Hematopoietic multipotent progenitor cell (in vitro differentiated cells): ENCODE results near the gene PSMB7. TPM values are rescaled to one million over a fixed set of nuclear protein-coding genes. Genes with fewer than 3 reads are reported as not detected.
"Not testable (repeated sequence)": the region's sequence is repeated elsewhere in the genome, so short reads cannot be mapped to it uniquely, and the experiment has no call there.

Source experiments
- DNase-seq, 3 donors: peaks; one replicate each; pipeline ENCODE4 v3.0.0-alpha.2; 2011 to 2015; ENCODE audit warnings: low read depth in 2 of 3, low spot score in 2 of 3
- total RNA-seq: library from RNA; depleted of rRNA; stranded (reverse); fragments of >200 nt; gene quantifications from one replicate; pipeline ENCODE4 v1.2.3, GENCODE V29; 2012

The PSMB7 gene
- total RNA-seq, 1 donor, result 143 TPM

DNA sequence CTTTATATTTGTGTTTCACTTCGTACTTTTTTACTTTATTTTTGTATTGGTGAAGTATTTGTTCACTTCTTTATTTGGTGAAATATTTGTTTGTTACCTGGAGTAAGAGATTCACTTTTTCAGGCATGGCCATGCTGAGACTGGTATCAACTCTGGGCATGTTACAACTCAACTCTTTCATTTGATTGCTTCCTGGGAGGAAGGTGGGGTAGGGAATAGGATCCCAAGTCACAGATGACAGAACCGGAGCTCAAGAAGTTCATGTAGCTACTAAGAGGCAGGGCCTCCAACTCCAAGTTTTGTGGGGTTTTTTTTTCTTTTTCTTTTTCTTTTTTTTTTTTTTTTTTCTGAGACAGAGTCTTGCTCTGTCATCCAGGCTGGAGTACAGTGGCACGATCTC is 28.9 kb upstream of the PSMB7 start:
- no peak for DNase-seq

DNA sequence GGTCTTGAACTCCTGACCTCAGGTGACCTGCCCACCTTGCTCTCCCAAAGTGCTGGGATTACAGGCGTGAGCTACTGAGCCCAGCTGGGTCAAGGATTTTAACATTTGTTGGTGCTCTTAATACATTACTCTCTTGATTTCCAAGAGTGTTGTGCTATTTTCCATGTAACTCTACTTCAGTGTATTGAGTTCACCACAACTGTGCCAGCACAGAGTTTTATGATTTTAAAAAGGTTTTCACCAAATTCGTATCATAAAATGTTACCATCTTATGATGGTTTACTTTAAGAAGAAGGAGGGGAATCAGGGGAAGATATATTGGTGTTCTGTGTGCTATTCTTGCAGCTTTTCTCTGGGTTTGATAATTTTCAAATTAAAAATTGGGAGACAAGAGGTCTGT is 28.4 kb upstream of the PSMB7 start:
- DNase-seq, result no peak

DNA sequence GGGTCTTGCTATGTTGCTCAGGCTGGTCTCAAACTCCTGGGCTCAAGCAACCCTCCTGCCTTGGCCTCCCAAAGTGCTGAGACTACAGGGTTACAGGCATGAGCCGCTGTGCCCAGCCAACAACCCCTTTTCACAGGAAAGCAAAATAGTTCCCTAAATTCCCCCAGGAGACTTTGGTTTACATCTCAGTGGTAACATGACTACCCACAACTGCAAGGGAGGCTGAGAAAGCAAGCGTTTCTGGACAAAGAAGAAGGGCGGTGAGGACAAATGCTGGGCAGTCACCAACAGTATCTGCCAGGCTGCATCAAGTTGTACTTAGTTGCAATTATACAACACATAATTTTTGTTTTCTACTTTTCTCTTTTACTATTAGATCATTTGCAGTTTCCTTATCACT is 27.6 kb upstream of the PSMB7 start:
- DNase-seq, result no peak

DNA sequence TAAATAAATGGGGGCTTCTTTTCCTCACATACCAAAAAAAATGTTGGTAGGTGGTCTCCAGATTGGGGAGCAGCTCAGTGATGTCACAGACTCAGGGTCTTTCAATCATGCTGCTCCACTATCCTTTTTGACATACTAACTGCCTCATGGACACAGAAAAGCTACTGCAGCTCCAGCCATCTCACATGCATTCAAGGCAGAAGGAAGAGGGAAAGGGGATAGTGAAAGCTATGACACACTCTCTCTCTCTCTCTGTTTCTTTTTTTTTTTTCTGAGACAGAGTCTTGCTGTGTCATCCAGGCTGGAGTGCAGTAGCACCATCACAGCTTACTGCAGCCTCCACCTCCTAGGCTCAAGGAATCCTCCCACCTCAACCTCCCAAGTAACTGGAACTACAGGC is 27.1 kb upstream of the PSMB7 start:
- peak in 1 of 3 donors; percentile 22 for DNase-seq

DNA sequence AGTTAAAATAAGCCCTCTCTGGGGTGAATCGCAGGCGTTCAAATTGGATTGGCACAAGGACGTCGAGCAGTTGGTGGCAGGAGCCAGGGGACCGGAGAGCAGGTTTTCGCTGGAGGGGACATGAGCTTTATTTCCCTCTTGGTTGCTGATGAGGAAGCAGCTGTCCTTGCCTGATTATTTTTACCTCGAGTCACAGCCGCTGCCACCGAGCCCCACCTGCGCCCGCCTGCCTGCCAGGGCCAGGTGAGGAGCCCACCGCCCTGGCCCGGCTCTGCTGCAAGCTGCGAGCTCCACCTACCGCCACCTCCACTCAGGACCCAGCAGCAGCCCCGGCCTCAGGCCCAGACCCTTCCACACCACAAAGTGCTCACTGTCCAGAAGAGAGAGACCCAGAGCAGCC is 26.0 kb upstream of the PSMB7 start:
- peak in 2 of 3 donors; percentile 54 to 82 for DNase-seq

DNA sequence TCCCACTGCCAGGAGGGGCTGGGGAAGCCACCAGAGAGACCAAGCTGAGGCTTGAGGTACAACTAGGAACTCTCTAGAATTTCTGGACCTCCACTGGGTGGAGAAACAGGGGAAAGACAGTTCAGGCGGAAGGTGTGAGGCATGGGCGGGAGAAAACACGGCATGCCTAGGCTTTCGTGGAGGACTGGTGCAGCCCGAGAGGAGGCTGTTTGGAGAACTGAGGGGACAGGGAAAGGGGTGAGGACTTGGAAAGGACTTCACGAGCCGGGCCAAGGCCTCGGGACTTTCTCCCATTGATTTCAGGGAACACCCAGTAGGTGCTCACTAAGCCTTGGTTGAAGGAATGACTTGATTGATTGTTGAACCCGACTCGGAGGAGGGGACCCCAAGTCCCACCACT is 25.5 kb upstream of the PSMB7 start:
- no peak for DNase-seq

DNA sequence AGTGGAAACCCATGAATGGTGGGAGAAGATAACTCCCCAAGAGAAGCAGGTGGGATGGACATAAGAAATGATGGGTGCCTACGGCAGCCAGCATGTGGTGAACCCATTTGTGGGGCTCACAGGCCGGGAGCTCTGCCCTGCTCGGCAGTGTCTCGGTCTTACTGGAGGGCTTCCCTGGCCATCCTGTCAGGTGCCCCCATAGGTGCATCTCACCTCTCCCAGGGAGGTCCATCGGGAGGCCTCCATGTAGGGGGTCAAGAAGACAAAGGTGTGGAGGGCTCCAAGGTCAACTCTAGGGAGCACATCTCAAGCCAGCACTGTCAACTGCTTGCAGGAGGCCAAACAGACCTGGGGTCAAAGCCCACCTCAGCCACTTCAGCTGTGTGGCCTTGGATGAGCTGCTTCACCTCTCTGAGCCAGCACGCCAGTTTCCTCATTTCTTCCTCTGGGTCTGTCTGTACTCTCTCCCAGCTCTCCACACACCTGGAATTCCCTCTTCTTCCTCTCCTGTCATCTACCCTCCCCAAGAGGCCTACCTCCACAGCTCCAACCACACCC is 24.5 kb upstream of the PSMB7 start:
- no peak for DNase-seq

DNA sequence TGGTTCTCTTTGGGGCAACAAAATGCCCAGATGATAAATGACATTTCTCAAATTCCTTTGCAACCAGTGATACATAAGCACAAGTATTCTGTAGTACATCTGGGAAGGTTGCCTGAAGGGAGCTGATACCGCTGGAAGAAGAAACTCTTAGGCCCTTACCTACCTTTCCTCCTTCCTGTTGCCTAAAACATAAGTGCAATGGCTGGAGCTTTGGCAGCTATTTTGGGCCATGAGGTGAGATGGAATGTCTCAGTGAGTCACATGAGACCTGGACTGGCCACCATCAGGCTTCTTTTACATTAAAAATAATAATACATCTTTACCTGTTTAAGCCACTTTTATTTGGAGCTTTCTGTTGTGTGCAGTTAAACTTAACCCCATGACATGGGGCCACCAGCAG is 23.8 kb upstream of the PSMB7 start:
- no peak for DNase-seq

DNA sequence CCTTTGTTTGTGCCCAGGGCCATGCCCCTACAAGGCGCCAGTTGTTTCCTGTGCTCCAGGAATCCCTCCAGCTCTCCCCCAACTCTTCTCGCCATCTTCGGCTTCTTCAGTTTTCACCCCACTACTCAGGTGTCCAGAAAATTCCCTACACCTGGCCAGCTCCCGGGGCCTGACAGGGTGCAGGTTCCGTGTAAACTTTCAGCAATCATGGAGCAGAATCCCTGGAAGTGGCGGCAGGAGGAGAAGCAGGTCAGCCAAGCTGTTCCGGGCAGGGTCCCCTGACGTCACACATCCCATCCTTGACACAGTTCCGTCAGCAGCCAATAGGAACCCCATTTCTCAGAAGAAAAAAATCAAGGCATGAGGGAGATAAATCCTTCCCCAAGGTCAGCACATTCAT is 22.8 kb upstream of the PSMB7 start:
- no peak for DNase-seq

DNA sequence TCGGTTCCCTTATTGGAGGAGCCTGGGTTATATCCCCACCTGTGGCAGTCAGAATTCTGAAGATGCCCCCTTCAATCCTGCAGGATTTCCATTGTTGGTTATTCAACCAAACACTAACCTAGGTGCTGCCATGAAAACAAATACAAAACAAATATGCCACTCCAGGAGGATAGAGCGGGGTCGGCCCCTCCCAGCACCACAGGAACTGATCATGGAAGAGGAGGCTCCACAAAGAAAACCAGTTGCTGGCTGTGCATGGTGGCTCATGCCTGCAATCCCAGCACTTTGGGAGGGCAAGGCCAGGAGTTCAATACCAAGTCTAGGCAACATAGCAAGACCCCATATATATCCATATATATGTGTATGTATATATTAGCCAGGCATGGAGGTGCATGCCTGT is 21.8 kb upstream of the PSMB7 start:
- DNase-seq, result no peak

DNA sequence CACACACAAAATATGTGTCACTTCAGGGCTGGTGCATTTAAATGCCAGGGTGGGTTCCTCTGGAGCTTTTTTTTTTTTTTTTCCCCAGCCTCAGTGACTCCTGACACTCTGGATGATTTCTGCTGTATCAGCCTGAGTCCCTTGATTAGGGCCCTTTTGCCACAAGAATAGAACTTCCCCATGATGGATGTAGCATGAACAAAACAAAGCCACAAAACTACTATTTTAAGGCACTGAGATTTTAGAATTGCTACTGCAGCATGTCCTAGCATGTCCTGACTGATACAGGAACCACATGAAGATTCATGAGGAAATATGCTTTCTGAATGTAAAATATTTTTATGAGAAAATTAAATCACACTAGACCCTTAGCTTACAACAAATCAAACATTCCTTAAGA is 21.1 kb upstream of the PSMB7 start:
- no peak for DNase-seq

DNA sequence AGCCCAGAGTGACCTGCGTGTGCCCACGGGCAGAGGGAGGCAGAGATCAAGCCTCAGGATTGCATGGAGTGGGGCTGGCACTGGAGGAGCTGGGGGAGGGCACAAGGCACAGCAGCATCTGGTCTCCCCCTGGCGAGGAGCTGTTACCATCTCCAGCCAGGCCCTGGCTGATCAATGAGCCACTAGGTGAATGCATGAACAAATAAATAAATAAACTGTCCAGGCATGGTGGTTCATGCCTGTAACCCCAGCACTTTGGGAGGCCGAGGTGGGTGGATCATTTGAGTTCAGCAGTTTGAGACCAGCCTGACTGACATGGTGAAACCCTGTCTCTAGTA is 14.3 kb upstream of the PSMB7 start:
- no peak for DNase-seq

DNA sequence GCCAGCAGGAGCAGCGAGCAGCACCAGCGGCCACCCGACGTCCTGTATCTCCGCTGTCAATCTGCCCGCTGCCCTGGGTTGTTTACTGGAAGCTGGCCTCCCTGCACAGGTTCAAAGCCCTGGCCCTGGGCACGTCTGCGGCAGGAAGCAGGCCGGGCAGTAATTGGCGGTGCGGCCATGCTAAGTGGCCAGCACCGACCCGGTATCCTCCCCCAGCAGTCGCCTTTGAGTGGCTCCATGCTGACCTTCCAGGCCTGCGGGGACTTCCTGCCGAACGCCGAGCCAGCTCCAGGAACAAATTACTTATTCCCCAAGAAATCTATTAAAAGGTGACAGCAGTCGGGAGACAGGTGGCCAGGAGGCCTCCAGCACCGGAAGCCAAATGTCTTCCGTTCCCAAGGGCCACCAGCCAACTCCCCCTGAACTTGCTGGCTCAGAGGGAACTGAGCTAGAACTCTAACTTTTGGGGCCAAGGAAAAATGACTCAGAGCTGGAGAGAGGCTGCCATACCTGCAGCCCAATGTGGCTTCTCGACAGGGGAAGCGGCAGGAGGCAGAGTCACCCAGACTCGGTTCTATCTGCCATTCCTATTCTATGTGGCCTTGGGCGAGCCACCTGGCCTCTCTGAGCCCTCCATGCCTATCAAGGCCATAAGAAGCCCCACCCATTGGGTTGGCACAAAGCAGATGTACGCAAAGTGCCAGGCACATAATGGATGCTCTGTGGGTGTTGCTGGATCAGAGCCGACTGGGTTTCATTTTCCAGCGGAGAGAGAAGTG is 13.7 kb upstream of the PSMB7 start:
- no peak for DNase-seq

DNA sequence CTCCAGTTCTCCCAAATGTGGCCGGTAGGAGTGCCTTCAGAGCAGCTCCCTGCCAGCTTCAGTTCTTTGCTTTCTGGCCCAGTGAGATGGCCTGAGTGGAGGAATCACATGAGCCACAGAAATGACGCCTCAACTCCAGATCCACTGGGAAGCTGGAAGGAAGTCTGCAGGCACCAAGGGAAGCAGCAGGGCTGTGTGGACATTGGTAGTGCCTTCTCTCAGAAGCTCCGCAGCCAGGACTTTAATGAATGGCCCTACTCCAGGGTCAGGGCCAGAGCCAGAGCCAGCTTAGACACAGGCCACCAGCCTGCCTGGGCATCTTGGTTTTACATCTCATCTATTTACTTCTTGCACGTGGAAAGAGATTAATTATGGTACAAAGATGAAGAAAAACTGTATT is 12.0 kb upstream of the PSMB7 start:
- DNase-seq, result no peak

DNA sequence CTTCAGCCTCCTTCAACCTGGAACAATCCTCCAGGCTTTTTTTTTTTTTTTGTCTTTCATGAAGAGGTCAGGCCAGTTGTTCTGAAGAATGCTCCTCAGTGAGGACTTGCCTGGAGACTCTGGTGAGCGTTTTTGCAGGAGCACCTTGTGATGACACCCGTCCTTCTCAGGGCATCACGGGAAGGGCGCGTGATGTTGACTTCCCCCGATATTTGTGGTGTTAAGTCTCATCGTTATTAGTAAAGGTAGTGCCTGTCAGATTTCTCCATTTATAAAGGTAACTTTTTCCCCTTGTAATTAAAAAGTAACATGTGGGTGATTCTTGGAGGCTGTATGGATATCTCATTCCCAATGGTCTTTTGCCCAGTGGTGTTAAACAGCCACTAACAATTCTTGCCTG is 11.1 kb upstream of the PSMB7 start:
- no peak for DNase-seq

DNA sequence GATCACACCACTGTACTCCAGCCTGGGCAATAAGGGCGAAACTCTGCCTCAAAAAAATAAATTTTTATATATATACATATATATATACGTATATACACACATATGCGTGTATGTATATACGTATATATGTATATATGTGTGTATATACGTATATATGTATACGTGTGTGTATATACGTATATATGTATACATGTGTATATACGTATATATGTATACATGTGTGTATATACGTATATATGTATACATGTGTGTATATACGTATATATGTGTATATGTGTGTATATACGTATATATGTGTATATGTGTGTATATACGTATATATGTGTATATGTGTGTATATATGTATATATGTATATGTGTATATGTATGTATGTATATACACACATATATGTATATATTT is 10.5 kb upstream of the PSMB7 start:
- not testable (repeated sequence) for DNase-seq

DNA sequence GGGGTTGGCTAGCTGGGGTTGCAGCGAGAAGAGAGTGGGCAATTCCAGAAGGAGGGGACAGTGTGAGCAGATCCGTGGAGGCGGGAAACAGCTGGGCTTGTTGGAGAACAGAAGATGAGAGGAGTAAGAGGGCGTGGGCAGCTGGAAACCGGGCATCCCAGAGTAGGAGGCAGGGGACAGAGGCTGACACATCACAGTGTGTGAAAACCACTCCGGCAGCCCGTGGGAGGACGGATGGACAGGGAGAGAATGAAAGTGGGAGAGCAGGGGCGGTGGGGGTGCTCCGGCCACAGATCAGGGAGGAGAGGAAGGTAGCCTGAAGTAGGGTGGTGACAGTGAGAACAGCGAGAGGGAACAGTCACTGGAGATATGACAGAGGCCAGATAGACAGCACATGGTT is 8.3 kb upstream of the PSMB7 start:
- no peak for DNase-seq

DNA sequence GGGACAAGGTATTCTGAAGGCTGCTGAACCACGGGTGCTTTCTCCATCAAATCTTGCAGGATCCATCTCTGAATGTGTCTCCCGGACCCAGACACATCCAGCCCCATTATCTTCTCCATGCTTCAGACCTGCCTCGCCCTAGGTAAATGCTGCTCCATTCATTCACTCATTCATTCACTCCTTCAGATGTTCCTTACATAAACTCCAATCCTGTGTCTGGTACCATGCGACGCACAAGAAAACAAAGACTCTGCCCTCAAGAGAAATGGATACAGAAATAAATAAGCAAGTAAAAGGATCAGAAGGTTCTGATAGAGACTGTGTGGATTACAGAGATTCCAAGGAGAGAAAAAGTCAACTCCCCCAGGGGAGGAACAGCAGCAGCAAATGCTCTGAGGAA is 7.9 kb upstream of the PSMB7 start:
- no peak for DNase-seq

DNA sequence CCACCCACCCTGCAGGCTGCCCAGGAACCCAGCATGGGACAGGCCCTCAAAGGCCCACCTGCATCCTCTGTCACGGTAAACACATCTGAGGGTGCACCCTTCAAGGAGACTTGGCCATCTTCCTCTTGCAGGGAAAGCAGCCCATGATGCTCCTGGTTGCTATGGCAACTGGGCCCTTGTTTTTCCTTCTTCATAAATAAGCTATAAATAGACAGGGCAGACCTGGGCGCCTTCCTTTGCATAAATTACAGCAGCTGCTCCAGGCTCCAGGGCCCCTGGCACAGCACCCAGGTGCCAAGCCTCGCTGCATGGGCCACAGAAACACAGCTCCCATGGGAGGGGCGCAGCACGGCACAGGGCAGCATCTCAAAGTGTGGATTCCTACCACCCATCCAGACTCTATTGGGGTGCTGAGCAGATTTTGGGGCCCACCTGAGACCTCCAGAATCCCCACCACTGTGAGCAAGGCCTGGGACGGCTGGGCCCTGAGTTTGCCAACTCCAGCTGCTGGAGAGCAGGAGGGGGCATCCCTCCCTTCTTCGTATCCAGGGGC is 5.8 kb upstream of the PSMB7 start:
- peak in 2 of 3 donors; percentile 35 to 61 for DNase-seq

DNA sequence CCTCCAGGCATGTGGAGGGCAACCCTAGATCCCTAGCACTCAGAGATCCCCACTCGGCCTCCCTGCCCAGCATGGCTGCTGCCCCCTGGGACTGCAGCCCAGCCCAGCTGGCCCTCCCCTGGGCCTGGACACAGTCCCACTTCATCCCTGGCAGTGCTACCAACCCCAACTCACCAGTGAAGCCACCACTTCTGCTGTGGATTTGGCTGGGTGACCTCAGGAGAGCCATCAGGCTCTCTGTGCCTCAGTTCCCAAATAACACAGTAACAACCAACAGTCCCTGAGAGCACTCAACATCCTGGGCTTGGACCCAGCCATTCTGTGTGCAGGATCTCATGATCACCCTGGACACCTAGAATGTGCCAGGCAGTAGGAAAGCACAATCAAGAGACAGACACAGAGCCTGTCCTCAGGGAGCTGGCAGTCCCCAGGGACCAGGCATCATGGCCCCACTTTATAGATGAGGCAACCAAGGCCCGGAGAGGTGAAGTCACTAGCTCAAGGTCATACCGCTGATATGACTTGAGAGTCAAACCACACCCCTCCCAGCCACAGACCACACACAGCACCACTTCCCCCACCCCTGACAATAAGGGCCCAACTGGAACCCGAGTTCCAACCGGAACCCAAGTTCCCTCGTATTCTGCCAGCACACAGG is 4.7 kb upstream of the PSMB7 start:
- no peak for DNase-seq

DNA sequence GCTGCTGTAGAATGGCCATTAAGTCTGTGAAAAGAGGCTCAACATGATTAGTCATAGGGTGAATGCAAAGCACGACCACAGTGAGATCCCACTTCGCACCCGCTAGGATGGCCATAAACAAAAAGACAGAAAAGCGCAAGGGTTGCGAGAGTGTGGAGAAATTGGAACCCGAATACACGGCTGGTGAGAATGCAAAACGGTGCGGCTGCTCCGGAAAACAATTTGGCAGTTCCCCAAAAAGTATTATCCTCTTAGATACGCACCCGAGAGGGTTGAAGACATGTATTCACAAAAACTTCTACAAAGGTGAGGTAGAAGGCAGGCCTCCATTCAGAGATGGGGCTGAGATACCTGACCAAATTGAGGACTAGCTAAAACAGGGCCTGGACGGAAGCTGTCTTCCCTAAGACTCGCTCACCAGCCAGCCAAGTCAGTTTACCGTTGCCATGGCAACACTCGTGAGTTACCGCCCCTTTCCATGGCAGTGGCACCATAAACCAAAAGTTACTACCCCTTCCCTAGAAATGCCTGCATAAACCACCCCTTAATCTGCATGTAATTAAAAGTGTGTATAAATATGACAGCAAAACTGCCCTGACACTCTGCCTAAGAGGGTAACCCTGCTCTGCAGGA is 726 bp upstream of the PSMB7 start:
- no peak for DNase-seq

DNA sequence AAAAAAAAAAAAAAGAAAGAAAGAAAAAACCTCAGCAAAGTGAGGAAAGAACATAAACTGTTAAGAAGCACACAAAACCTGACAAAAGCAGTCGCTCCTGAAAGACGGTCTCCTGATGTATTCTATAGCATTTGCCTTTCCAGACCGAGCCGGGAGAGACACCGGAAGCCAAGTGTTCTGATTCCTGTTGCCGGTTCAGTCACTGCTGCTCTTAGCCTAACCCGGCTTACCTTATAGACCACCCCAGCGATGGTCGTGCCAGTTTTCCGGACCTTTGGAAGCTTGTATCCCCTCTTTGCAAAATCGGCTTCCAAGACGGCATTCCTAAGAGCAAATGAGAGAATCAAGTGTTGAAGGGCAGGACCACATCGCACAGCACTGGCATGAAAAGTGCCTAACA is 630 bp downstream of the PSMB7 start:
- no peak for DNase-seq
